Panc1 (cell line): ENCODE data around the gene RPL18. TPM values are rescaled to one million over a fixed set of nuclear protein-coding genes. Genes with fewer than 3 reads are reported as not detected.

Experiments used
- ATAC-seq: fragments of 200-7000 bp; cut with Tn5 transposase; 2 replicates; pipeline ENCODE4 v1.9.1; 2020; ENCODE audit warnings: mild to moderate bottlenecking, moderate library complexity
- BruUV-seq: library from RNA; stranded (reverse); fragments of 400-500 nt; replicated peaks from 2 replicates; lab custom pipeline; 2021; lab: Mats Ljungman, UMichigan
- CTCF ChIA-PET: fragments of 300-600 bp; sonication (Branson Sonifier 250); formaldehyde crosslinking; loops from one replicate; lab custom pipeline; 2022; ENCODE audit warnings: antibody characterized with exemption; lab: Charles Lee
- POLR2A ChIA-PET: fragments of 300-600 bp; sonication (Branson Sonifier 250); formaldehyde crosslinking; loops from one replicate; lab custom pipeline; 2022; ENCODE audit warnings: antibody characterized with exemption; lab: Charles Lee
- DNase-seq: peaks from one replicate; pipeline ENCODE4 v3.0.0-alpha.2; 2010; ENCODE audit warnings: low read depth, low spot score
- H3K27ac ChIP-seq: 2 replicates; pipeline ENCODE4 v1.5.1; 2011; ENCODE audit warnings: mild to moderate bottlenecking, low read length, inconsistent platforms
- H3K27me3 ChIP-seq: fragments of 200-500 bp; sonication (Bioruptor generic); 2 replicates; pipeline ENCODE4 v1.6.0; 2014; ENCODE audit warnings: low read length, inconsistent platforms; ENCODE audit not compliant: control insufficient read depth, insufficient read depth
- H3K36me3 ChIP-seq: fragments of 200-500 bp; sonication (Bioruptor generic); 2 replicates; pipeline ENCODE4 v1.5.1; 2014; ENCODE audit warnings: inconsistent platforms, mild to moderate bottlenecking, low read length, moderate library complexity; ENCODE audit not compliant: control insufficient read depth, insufficient read depth
- H3K4me1 ChIP-seq: 2 replicates; pipeline ENCODE4 v1.5.1; 2011; ENCODE audit warnings: inconsistent platforms, mild to moderate bottlenecking, low read length, moderate library complexity; ENCODE audit not compliant: control insufficient read depth, insufficient read depth
- H3K4me3 ChIP-seq, 2 experiments: 2 replicates each; pipeline ENCODE4 v1.5.1; 2011 to 2012; ENCODE audit warnings: low read depth in 2 of 2, low read length in 2 of 2, mild to moderate bottlenecking in 2 of 2, inconsistent platforms in 1 of 2, moderate library complexity in 1 of 2
- H3K9me3 ChIP-seq: fragments of 200-500 bp; sonication (Bioruptor generic); 2 replicates; pipeline ENCODE4 v1.5.1; 2014; ENCODE audit warnings: low read depth, mild to moderate bottlenecking, inconsistent platforms, low read length, moderate library complexity; ENCODE audit not compliant: control insufficient read depth, insufficient read depth
- POLR2AphosphoS5 ChIP-seq: IDR thresholded peaks from 2 replicates; pipeline ENCODE4 v1.6.1; 2012; ENCODE audit warnings: mild to moderate bottlenecking, low read depth, low read length, moderate library complexity
- REST ChIP-seq, 2 experiments: IDR thresholded peaks; 2 replicates each; pipeline ENCODE4 v1.6.1; 2011 to 2012; ENCODE audit warnings: low read depth in 2 of 2, control low read depth in 1 of 2, low read length in 1 of 2, mild to moderate bottlenecking in 1 of 2, moderate library complexity in 1 of 2; ENCODE audit not compliant: insufficient read depth in 1 of 2
- SIN3A ChIP-seq: IDR thresholded peaks from 2 replicates; pipeline ENCODE4 v1.6.1; 2012; ENCODE audit warnings: low read depth, mild to moderate bottlenecking, low read length, moderate library complexity, borderline replicate concordance; ENCODE audit not compliant: insufficient read depth
- TCF7L2 ChIP-seq: IDR thresholded peaks from 2 replicates; pipeline ENCODE4 v1.6.1; 2011; ENCODE audit warnings: mild to moderate bottlenecking, low read depth, low read length, inconsistent platforms
- in situ Hi-C: cut with HindIII; loops from 2 replicates; pipeline ENCODE4 v1.10.0; 2016; ENCODE audit warnings: low sequenced_read_pairs, low pct_unique_long_range_greater_than_20kb
- intact Hi-C: fragments of 100-400 bp; cut with micrococcal nuclease; formaldehyde crosslinking; loops from one replicate; pipeline ENCODE4 v1.10.0; 2022; ENCODE audit not compliant: unreplicated experiment
- total RNA-seq: library from RNA; stranded (reverse); gene quantifications from one replicate; pipeline ENCODE4 v1.2.1, GENCODE V29; 2021; ENCODE audit not compliant: unreplicated experiment
- TF ChIP-seq, protein P1 (sequence below): fragments of 450-650 bp; IDR thresholded peaks from 2 replicates; pipeline ENCODE4 v1.5.1; 2017; ENCODE audit warnings: mild to moderate bottlenecking

Gene RPL18
- total RNA-seq, 1 experiment from 2014 or later: 670 TPM

DNA sequence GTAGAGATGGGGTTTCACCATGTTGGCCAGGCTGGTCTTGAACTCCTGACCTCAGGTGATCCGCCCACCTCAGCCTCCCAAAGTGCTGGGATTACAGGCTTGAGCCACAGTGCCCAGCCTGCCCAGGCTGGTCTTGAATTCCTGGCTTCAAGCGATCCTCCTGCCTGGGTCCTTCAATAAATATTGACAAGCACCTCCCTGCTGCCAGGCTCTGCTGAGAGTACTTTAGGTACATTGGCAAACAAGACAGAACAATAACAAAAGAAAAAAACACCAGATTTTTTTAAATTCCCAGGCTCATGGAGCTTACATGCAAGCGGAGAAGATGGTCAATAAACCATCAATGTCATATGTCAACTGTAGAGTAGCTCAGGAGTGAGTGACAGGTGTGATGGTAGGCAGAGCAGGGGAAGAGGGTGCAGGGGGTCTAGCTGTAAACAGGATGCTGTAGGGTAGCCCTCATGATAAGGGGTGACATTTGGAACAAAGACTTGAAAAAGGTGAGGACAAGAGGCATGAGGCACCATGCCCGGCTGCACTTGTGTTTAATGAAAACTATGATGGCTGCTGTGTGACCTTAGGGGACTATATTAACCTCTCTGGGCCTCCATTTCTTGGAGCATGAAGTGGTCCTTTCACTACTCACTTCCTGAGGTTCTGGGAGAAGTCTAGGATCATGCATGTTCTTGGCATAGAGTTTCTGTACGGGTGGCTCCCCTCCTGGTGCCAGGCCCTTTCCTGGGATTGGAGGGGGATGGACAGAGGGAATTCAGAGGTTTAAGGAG lies 47.4 kb downstream of the RPL18 start (continued):
- TF ChIP-seq, protein P1, sequence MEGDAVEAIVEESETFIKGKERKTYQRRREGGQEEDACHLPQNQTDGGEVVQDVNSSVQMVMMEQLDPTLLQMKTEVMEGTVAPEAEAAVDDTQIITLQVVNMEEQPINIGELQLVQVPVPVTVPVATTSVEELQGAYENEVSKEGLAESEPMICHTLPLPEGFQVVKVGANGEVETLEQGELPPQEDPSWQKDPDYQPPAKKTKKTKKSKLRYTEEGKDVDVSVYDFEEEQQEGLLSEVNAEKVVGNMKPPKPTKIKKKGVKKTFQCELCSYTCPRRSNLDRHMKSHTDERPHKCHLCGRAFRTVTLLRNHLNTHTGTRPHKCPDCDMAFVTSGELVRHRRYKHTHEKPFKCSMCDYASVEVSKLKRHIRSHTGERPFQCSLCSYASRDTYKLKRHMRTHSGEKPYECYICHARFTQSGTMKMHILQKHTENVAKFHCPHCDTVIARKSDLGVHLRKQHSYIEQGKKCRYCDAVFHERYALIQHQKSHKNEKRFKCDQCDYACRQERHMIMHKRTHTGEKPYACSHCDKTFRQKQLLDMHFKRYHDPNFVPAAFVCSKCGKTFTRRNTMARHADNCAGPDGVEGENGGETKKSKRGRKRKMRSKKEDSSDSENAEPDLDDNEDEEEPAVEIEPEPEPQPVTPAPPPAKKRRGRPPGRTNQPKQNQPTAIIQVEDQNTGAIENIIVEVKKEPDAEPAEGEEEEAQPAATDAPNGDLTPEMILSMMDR: no peak

- DNase-seq: no peak
- ChIA-PET POLR2A (no interaction called here), CTCF (no interaction called here)
- no peaks in the 10 kb centered on the region for H3K36me3 ChIP-seq
- no peak overlapping the region; the same call in 1 of the 2 replicates for H3K27ac ChIP-seq
- no TSS peak for BruUV-seq
- H3K27me3 ChIP-seq: no peaks in the 10 kb centered on the region
- intact Hi-C loops (no loop called here), in situ Hi-C loops (no loop called here)
- ATAC-seq: no peak
- H3K4me3 ChIP-seq: no peak overlapping the region
- peaks cover 18% of the 10 kb centered on the region for H3K4me1 ChIP-seq
- TF ChIP-seq TCF7L2 (no peak), SIN3A (no peak)
- TF ChIP-seq, protein P1: no peak
- no peaks in the 10 kb centered on the region for H3K9me3 ChIP-seq
Measured at GRCh38 chr19:48569814-48570213, 49.2 kb downstream of the RPL18 start.

- ChIA-PET POLR2A (interaction anchor here (0.6 to 0.7 kb wide), 2 partner anchors 15 to 25 kb away, joined by 4 to 5 read pairs; no protein-coding TSS in a partner anchor), CTCF (interaction anchor here (0.7 kb wide), 2 partner anchors 62 to 299 kb away, joined by 5 to 9 read pairs; partner anchors contain the start of gene ZNF114)
- DNase-seq (no peak), ATAC-seq (peak; percentile 97)
- Histone ChIP-seq H3K4me1 (peaks cover 14% of the 10 kb centered on the region), H3K4me3 (peak overlapping the region; percentile 7 to 40; a peak in 2 of 4 replicates), H3K27me3 (no peaks in the 10 kb centered on the region), H3K36me3 (no peaks in the 10 kb centered on the region), H3K27ac (peak overlapping the region; percentile 82), H3K9me3 (no peaks in the 10 kb centered on the region)
- TF ChIP-seq REST (IDR thresholded peaks at IDR 0.05; ENCODE audit: insufficient read depth in 1 of 2, low read depth in 2 of 2, low read length in 1 of 2) (no peak), TCF7L2 (peak; percentile 34; the same call in 1 of the 2 replicates), SIN3A (no peak), POLR2AphosphoS5 (no peak)
- TF ChIP-seq, protein P1: no peak
- in situ Hi-C loops (no loop called here), intact Hi-C loops (no loop called here)
- BruUV-seq: no TSS peak
Measured at GRCh38 chr19:48568345-48568886, 50.6 kb downstream of the RPL18 start.
